Naive thymus-derived CD8-positive, alpha-beta T cell (primary cell): Measurements from ENCODE around the gene SSR3. TPM values are rescaled to one million over a fixed set of nuclear protein-coding genes. Genes with fewer than 3 reads are reported as not detected.

Experiments
- ATAC-seq, 2 donors: fragments of 150-1000 bp; cut with Tn5 transposase in 1 of 2; sonication (Bioruptor Pico), chemical (Tn5 transposase) in 1 of 2; 1 replicate in 1 of 2; 2 replicates in 1 of 2; pipeline ENCODE4 v1.10.0; 2021; ENCODE audit warnings: mild to moderate bottlenecking in 2 of 2, moderate library complexity in 2 of 2
- POLR2A ChIA-PET: fragments of 350-600 bp; sonication (Branson Sonifier 250); formaldehyde crosslinking; loops from one replicate; lab custom pipeline; 2021; ENCODE audit warnings: antibody characterized with exemption; lab: Charles Lee
- DNase-seq, 10 donors: peaks; one replicate each; pipeline versions ENCODE4 v3.0.0 to v3.0.0-alpha.2; 2020 to 2022
- H3K27ac Mint-ChIP-seq, 10 donors: one replicate each; pipeline ENCODE4 v1.8.0; 2020 to 2022; ENCODE audit warnings: mild to moderate bottlenecking in 10 of 10, mixed read lengths in 10 of 10, moderate library complexity in 4 of 10, inconsistent platforms in 1 of 10
- H3K27me3 Mint-ChIP-seq, 5 donors: one replicate each; pipeline ENCODE4 v1.8.0; 2021 to 2022; ENCODE audit warnings: mixed read lengths in 5 of 5
- H3K36me3 Mint-ChIP-seq, 3 donors: one replicate each; pipeline ENCODE4 v1.8.0; 2020 to 2022; ENCODE audit warnings: mixed read lengths in 3 of 3, mild to moderate bottlenecking in 2 of 3, inconsistent platforms in 1 of 3
- H3K4me1 Mint-ChIP-seq, 4 donors: one replicate each; pipeline ENCODE4 v1.8.0; 2021 to 2022; ENCODE audit warnings: mixed read lengths in 4 of 4
- H3K4me3 Mint-ChIP-seq, 10 donors: one replicate each; pipeline ENCODE4 v1.8.0; 2020 to 2022; ENCODE audit warnings: mild to moderate bottlenecking in 10 of 10, mixed read lengths in 10 of 10, moderate library complexity in 6 of 10, inconsistent platforms in 1 of 10
- H3K9me3 Mint-ChIP-seq, 9 donors: one replicate each; pipeline ENCODE4 v1.8.0; 2020 to 2022; ENCODE audit warnings: mixed read lengths in 9 of 9, mild to moderate bottlenecking in 3 of 9, inconsistent platforms in 1 of 9, moderate library complexity in 1 of 9
- polyA plus RNA-seq, 3 donors: library from polyadenylated mRNA; unstranded; fragments of 300-500 nt; fragmentation: Illumina TruSeq; gene quantifications; one replicate each; pipeline ENCODE4 v1.2.3, GENCODE V29; 2021
- total RNA-seq, 8 experiments: library from RNA in 2 of 8; stranded (reverse) in 2 of 8; gene quantifications; one replicate each; pipeline ENCODE4 v1.2.3 and lab custom pipeline; 2021 to 2026

The SSR3 gene
- total and polyA plus RNA-seq, 5 experiments from 2014 or later, result 68.5 to 93.9 (median 81.7) TPM

- H3K9me3 Mint-ChIP-seq, result peaks cover 0 to 1% (median 0%) of the 10 kb centered on the region in 9 donors
- H3K27me3 Mint-ChIP-seq, result peaks cover 2 to 37% (median 6%) of the 10 kb centered on the region in 5 donors
- H3K36me3 Mint-ChIP-seq, result peaks cover 0 to 3% (median 0%) of the 10 kb centered on the region in 3 donors
- no peak overlapping the region for H3K4me3 Mint-ChIP-seq
- H3K4me1 Mint-ChIP-seq, result peaks cover 7 to 16% (median 16%) of the 10 kb centered on the region in 4 donors
- ATAC-seq, result no peak
- POLR2A ChIA-PET, result interaction anchor here (1.3 to 2.1 kb wide), 2 partner anchors 16 to 29 kb away, joined by 3 to 5 read pairs; partner anchors contain the start of gene SSR3
- H3K27ac Mint-ChIP-seq, result peak overlapping the region in 3 of 10 donors; percentile 40 to 49 (median 41)
- DNase-seq, result no peak
Observed at GRCh38 chr3:156525808-156526207, 29.1 kb downstream of the SSR3 start.

DNA sequence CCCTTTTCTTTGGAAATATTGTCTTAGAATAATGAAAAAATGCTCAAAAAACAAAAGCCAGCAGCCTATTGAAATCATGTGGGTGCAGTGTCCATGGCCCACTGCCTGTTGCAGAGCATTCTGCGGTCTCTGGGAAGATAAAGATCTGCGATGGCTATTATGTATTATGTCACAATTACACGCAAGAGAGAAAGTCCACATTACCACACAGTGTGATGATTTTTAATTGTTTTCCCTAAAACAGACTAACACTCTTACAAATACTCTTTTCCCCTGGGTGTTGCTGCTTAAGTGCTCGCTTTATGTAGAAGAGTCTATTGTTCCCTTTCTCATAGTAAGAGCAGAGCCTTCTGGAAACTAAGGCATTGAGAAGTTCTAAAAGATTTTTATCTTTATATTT lies 32.2 kb downstream of the SSR3 start:
- DNase-seq (no peak), ATAC-seq (no peak)
- H3K4me1 Mint-ChIP-seq, result peaks cover 7 to 16% (median 16%) of the 10 kb centered on the region in 4 donors
- peaks cover 0 to 1% (median 0%) of the 10 kb centered on the region in 9 donors for H3K9me3 Mint-ChIP-seq
- H3K27ac Mint-ChIP-seq, result no peak overlapping the region
- H3K4me3 Mint-ChIP-seq, result no peak overlapping the region
- H3K36me3 Mint-ChIP-seq, result no peaks in the 10 kb centered on the region
- POLR2A ChIA-PET, result no interaction called here
- peaks cover 2 to 48% (median 13%) of the 10 kb centered on the region in 5 donors for H3K27me3 Mint-ChIP-seq

GRCh38 chr3:156519758-156520162 lies 35.2 kb downstream of the SSR3 start:
- POLR2A ChIA-PET, result no interaction called here

GRCh38 chr3:156518726-156519125 lies 36.2 kb downstream of the SSR3 start:
- Mint-ChIP-seq H3K4me1 (peaks cover under 1 to 4% (median 2%) of the 10 kb centered on the region in 4 donors), H3K9me3 (no peaks in the 10 kb centered on the region), H3K36me3 (no peaks in the 10 kb centered on the region), H3K27me3 (peaks cover 2 to 40% (median 12%) of the 10 kb centered on the region in 5 donors), H3K4me3 (no peak overlapping the region), H3K27ac (no peak overlapping the region)
- POLR2A ChIA-PET, result no interaction called here
- DNase-seq, result no peak
- ATAC-seq, result no peak

More at GRCh38 chr3:156519758-156520162, 35.2 kb downstream of the SSR3 start:
- no peak for ATAC-seq
- no peak for DNase-seq
- H3K27ac Mint-ChIP-seq, result peak overlapping the region in 1 of 10 donors; percentile 29
- peaks cover 2 to 45% (median 13%) of the 10 kb centered on the region in 5 donors for H3K27me3 Mint-ChIP-seq
- H3K4me1 Mint-ChIP-seq, result peaks cover 6 to 15% (median 10%) of the 10 kb centered on the region in 4 donors
- H3K9me3 Mint-ChIP-seq, result peaks cover 0 to 1% (median 0%) of the 10 kb centered on the region in 9 donors
- no peak overlapping the region for H3K4me3 Mint-ChIP-seq
- H3K36me3 Mint-ChIP-seq, result no peaks in the 10 kb centered on the region

DNA sequence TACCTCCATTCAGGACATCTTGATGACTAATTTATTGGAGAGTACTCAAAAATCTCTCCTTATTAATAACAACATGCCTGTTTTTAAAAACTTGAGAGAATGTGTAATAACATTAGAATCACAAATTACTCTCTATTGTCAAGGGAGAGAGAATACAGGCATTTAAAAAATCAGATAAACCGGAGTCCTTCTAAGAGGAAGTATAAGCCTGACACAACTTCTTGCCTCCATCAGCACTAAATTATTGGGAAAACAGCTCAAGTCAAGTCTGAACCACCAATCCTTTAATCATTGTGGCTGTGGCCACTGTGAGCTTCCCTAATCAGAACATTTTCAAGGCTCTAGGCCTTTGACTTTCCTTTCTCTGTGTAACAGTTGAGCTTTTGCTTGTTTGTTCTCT lies 38.0 kb downstream of the SSR3 start:
- ATAC-seq, result no peak
- H3K27ac Mint-ChIP-seq, result no peak overlapping the region
- POLR2A ChIA-PET, result no interaction called here

GRCh38 chr3:156516284-156516683 lies 38.6 kb downstream of the SSR3 start:
- no peak for DNase-seq
- Mint-ChIP-seq H3K27me3 (peaks cover 0 to 27% (median 11%) of the 10 kb centered on the region in 5 donors), H3K4me3 (no peak overlapping the region), H3K4me1 (no peaks in the 10 kb centered on the region), H3K36me3 (no peaks in the 10 kb centered on the region), H3K9me3 (no peaks in the 10 kb centered on the region), H3K27ac (no peak overlapping the region)
- ATAC-seq, result no peak
- POLR2A ChIA-PET, result no interaction called here

More for the DNA sequence above, 38.0 kb downstream of the SSR3 start:
- H3K36me3 Mint-ChIP-seq, result no peaks in the 10 kb centered on the region
- no peak for DNase-seq
- no peaks in the 10 kb centered on the region for H3K9me3 Mint-ChIP-seq
- H3K27me3 Mint-ChIP-seq, result peaks cover 0 to 30% (median 7%) of the 10 kb centered on the region in 5 donors
- H3K4me3 Mint-ChIP-seq, result no peak overlapping the region
- H3K4me1 Mint-ChIP-seq, result no peaks in the 10 kb centered on the region

- H3K4me3 Mint-ChIP-seq, result no peak overlapping the region
- H3K4me1 Mint-ChIP-seq, result no peaks in the 10 kb centered on the region
- no peak for DNase-seq
- no peaks in the 10 kb centered on the region for H3K36me3 Mint-ChIP-seq
- peaks cover 2 to 17% (median 9%) of the 10 kb centered on the region in 5 donors for H3K27me3 Mint-ChIP-seq
- ATAC-seq, result no peak
- H3K27ac Mint-ChIP-seq, result no peak overlapping the region
- POLR2A ChIA-PET, result no interaction called here
- no peaks in the 10 kb centered on the region for H3K9me3 Mint-ChIP-seq
Observed at GRCh38 chr3:156513619-156514018, 41.3 kb downstream of the SSR3 start.

- H3K4me1 Mint-ChIP-seq, result no peaks in the 10 kb centered on the region
- no peak overlapping the region for H3K4me3 Mint-ChIP-seq
- peaks cover 2 to 16% (median 7%) of the 10 kb centered on the region in 5 donors for H3K27me3 Mint-ChIP-seq
- ATAC-seq, result no peak
- H3K36me3 Mint-ChIP-seq, result no peaks in the 10 kb centered on the region
- POLR2A ChIA-PET, result no interaction called here
- H3K27ac Mint-ChIP-seq, result peak overlapping the region in 3 of 10 donors; percentile 0 to 9 (median 4)
- no peak for DNase-seq
- no peaks in the 10 kb centered on the region for H3K9me3 Mint-ChIP-seq
Observed at GRCh38 chr3:156511987-156512677, 42.8 kb downstream of the SSR3 start.

- peak in 4 of 10 donors; percentile 14 to 71 (median 68) for DNase-seq
- no peaks in the 10 kb centered on the region for H3K9me3 Mint-ChIP-seq
- POLR2A ChIA-PET, result interaction anchor here (0.8 to 1.3 kb wide), 4 partner anchors 8 to 359 kb away, joined by 3 to 4 read pairs (median 3); no protein-coding TSS in a partner anchor
- H3K27me3 Mint-ChIP-seq, result peaks cover 2 to 24% (median 13%) of the 10 kb centered on the region in 5 donors
- no peak overlapping the region for H3K4me3 Mint-ChIP-seq
- peak; percentile 77 to 91 for ATAC-seq
- H3K4me1 Mint-ChIP-seq, result no peaks in the 10 kb centered on the region
- no peak overlapping the region for H3K27ac Mint-ChIP-seq
- H3K36me3 Mint-ChIP-seq, result no peaks in the 10 kb centered on the region
Observed at GRCh38 chr3:156509189-156510174, 45.4 kb downstream of the SSR3 start.

- Mint-ChIP-seq H3K36me3 (peaks cover 0 to 3% (median 0%) of the 10 kb centered on the region in 3 donors), H3K27ac (no peak overlapping the region), H3K9me3 (peaks cover 0 to 3% (median 0%) of the 10 kb centered on the region in 9 donors), H3K4me1 (peaks cover 0 to 2% (median 0%) of the 10 kb centered on the region in 4 donors), H3K27me3 (peaks cover 2 to 28% (median 13%) of the 10 kb centered on the region in 5 donors), H3K4me3 (no peak overlapping the region)
- ATAC-seq (no peak), DNase-seq (no peak)
- POLR2A ChIA-PET, result no interaction called here
Observed at GRCh38 chr3:156507285-156507684, 47.6 kb downstream of the SSR3 start.

DNA sequence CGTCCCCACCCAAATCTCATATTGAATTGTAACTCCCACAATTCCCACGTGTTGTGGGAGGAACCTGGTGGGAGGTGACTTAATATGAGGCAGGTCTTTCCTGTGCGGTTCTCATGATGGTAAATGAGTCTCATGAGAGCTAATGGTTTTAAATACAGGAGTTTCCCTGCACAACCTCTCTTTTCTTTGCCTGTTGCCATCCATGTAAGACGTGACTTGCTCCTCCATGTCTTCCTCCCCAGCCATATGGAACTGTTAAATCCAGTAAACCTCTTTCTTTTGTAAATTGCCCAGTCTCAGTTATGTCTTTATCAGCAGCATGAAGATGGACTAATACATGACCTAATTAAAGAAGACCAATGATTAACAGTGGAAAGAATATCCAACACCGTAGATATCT lies 56.6 kb downstream of the SSR3 start:
- DNase-seq, result no peak
- POLR2A ChIA-PET, result no interaction called here
- Mint-ChIP-seq H3K27ac (peak overlapping the region in 1 of 10 donors; percentile 10), H3K4me3 (no peak overlapping the region), H3K36me3 (peaks cover 0 to 10% (median 6%) of the 10 kb centered on the region in 3 donors), H3K4me1 (peaks cover 0 to 2% (median 0%) of the 10 kb centered on the region in 4 donors), H3K9me3 (peaks cover 0 to 20% (median 8%) of the 10 kb centered on the region in 9 donors), H3K27me3 (peaks cover 0 to 11% (median 5%) of the 10 kb centered on the region in 5 donors)
- ATAC-seq, result no peak

DNA sequence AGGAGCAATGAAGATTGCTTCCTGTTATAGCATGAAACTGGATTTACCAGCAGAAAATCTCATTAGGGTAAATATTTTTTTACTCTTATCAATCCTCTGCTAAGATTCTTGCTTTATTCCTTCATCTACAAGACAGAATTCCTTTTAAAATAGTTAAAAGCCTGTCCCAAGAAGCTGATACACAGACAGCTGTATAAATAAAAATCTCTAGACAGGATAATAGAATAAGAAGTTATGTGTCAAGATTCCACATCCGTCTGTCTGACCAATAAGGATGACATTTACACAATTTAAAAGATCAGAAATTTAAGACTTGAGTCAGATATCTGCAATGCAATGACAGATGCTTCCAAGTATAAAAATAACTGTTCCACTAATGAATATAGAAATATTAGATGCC lies 57.6 kb downstream of the SSR3 start:
- Mint-ChIP-seq H3K27ac (no peak overlapping the region), H3K4me1 (no peaks in the 10 kb centered on the region), H3K36me3 (peaks cover 0 to 10% (median 6%) of the 10 kb centered on the region in 3 donors), H3K4me3 (no peak overlapping the region), H3K27me3 (peaks cover 0 to 11% (median 5%) of the 10 kb centered on the region in 5 donors), H3K9me3 (peaks cover 0 to 20% (median 8%) of the 10 kb centered on the region in 9 donors)
- DNase-seq (no peak), ATAC-seq (no peak)
- POLR2A ChIA-PET, result no interaction called here
